Activated T-cell treated with anti-CD3 and anti-CD28 coated beads, Interleukin-2, amount 50 U/mL, for 72 hours (primary cell): Measurements from ENCODE around the gene HES6. TPM values are rescaled to one million over a fixed set of nuclear protein-coding genes. Genes with fewer than 3 reads are reported as not detected.
"Not testable (repeated sequence)": the region's sequence is repeated elsewhere in the genome, so short reads cannot be mapped to it uniquely, and the experiment has no call there.

ENCODE experiments used
- ATAC-seq, 2 donors: fragments of 150-1000 bp; cut with Tn5 transposase; replicated peaks in 1 of 2; 2 replicates each; pipeline ENCODE4 v1.10.0; 2021; ENCODE audit warnings: moderate library complexity in 2 of 2, mild to moderate bottlenecking in 1 of 2
- DNase-seq, 2 donors: peaks; one replicate each; pipeline ENCODE4 v3.0.0; 2021 to 2022; ENCODE audit warnings: mixed read lengths in 1 of 2
- H3K27ac Mint-ChIP-seq: one replicate; pipeline ENCODE4 v1.8.0; 2022; ENCODE audit warnings: mild to moderate bottlenecking, moderate library complexity, mixed read lengths
- H3K27me3 Mint-ChIP-seq: one replicate; pipeline ENCODE4 v1.8.0; 2022; ENCODE audit warnings: low read depth, mixed read lengths
- H3K36me3 Mint-ChIP-seq, 2 donors: one replicate each; pipeline ENCODE4 v1.8.0; 2022; ENCODE audit warnings: mixed read lengths in 2 of 2, mild to moderate bottlenecking in 1 of 2; ENCODE audit not compliant: insufficient read depth in 2 of 2
- H3K4me1 Mint-ChIP-seq: one replicate; pipeline ENCODE4 v1.8.0; 2022; ENCODE audit warnings: low read depth, mixed read lengths
- H3K4me3 Mint-ChIP-seq, 2 donors: one replicate each; pipeline ENCODE4 v1.8.0; 2022; ENCODE audit warnings: mild to moderate bottlenecking in 2 of 2, mixed read lengths in 2 of 2, moderate library complexity in 2 of 2
- H3K9me3 Mint-ChIP-seq, 2 donors: one replicate each; pipeline ENCODE4 v1.8.0; 2022; ENCODE audit warnings: mixed read lengths in 2 of 2
- total RNA-seq, 2 donors: library from RNA; stranded (reverse); gene quantifications; one replicate each; pipeline ENCODE4 v1.2.3, GENCODE V29; 2022

Gene HES6
- total RNA-seq, 2 donors from 2014 or later = 1.6 to 2.0 TPM

- no peak overlapping the region for H3K4me3 Mint-ChIP-seq
- no peaks in the 10 kb centered on the region for H3K9me3 Mint-ChIP-seq
- peaks cover 27% of the 10 kb centered on the region for H3K4me1 Mint-ChIP-seq
- no peaks in the 10 kb centered on the region for H3K27me3 Mint-ChIP-seq
- peaks cover 0 to 1% of the 10 kb centered on the region in 2 donors for H3K36me3 Mint-ChIP-seq
- no peak for ATAC-seq
- no peak overlapping the region for H3K27ac Mint-ChIP-seq
- DNase-seq = no peak
Observed at GRCh38 chr2:238281826-238282480, 42.1 kb upstream of the HES6 start.

GRCh38 chr2:238280083-238280825 is 40.4 kb upstream of the HES6 start:
- Mint-ChIP-seq H3K4me3 (no peak overlapping the region), H3K36me3 (peaks cover 3 to 4% of the 10 kb centered on the region in 2 donors), H3K9me3 (no peaks in the 10 kb centered on the region), H3K27ac (no peak overlapping the region), H3K27me3 (no peaks in the 10 kb centered on the region), H3K4me1 (peaks cover 15% of the 10 kb centered on the region)
- ATAC-seq = no peak
- DNase-seq = no peak

- Mint-ChIP-seq H3K27me3 (no peaks in the 10 kb centered on the region), H3K9me3 (no peaks in the 10 kb centered on the region), H3K27ac (no peak overlapping the region), H3K4me1 (peaks cover 15% of the 10 kb centered on the region), H3K36me3 (peaks cover 3 to 4% of the 10 kb centered on the region in 2 donors), H3K4me3 (no peak overlapping the region)
- DNase-seq (no peak), ATAC-seq (no peak)
Observed at GRCh38 chr2:238279324-238279682, 39.5 kb upstream of the HES6 start.

GRCh38 chr2:238278626-238279323 is 38.9 kb upstream of the HES6 start:
- DNase-seq (no peak), ATAC-seq (no peak)
- no peak overlapping the region for H3K4me3 Mint-ChIP-seq
- no peaks in the 10 kb centered on the region for H3K27me3 Mint-ChIP-seq
- H3K9me3 Mint-ChIP-seq = no peaks in the 10 kb centered on the region
- peaks cover 3 to 4% of the 10 kb centered on the region in 2 donors for H3K36me3 Mint-ChIP-seq
- H3K27ac Mint-ChIP-seq = no peak overlapping the region
- H3K4me1 Mint-ChIP-seq = peaks cover 12% of the 10 kb centered on the region

GRCh38 chr2:238277695-238278094 is 37.9 kb upstream of the HES6 start:
- peaks cover 3 to 4% of the 10 kb centered on the region in 2 donors for H3K36me3 Mint-ChIP-seq
- DNase-seq = no peak
- H3K27me3 Mint-ChIP-seq = no peaks in the 10 kb centered on the region
- no peaks in the 10 kb centered on the region for H3K9me3 Mint-ChIP-seq
- ATAC-seq = no peak
- H3K4me3 Mint-ChIP-seq = no peak overlapping the region
- no peak overlapping the region for H3K27ac Mint-ChIP-seq
- peaks cover 4% of the 10 kb centered on the region for H3K4me1 Mint-ChIP-seq

GRCh38 chr2:238274152-238274865 is 34.5 kb upstream of the HES6 start:
- H3K4me1 Mint-ChIP-seq = no peaks in the 10 kb centered on the region
- H3K36me3 Mint-ChIP-seq = peaks cover 2 to 3% of the 10 kb centered on the region in 2 donors
- DNase-seq (no peak), ATAC-seq (no peak)
- no peak overlapping the region for H3K27ac Mint-ChIP-seq
- H3K4me3 Mint-ChIP-seq = no peak overlapping the region
- H3K9me3 Mint-ChIP-seq = no peaks in the 10 kb centered on the region
- no peaks in the 10 kb centered on the region for H3K27me3 Mint-ChIP-seq

- H3K36me3 Mint-ChIP-seq, ATAC-seq, H3K4me3 Mint-ChIP-seq, DNase-seq, H3K9me3 Mint-ChIP-seq, H3K4me1 Mint-ChIP-seq, H3K27ac Mint-ChIP-seq, H3K27me3 Mint-ChIP-seq: not testable (repeated sequence)
Observed at GRCh38 chr2:238273433-238273832, 33.6 kb upstream of the HES6 start.

GRCh38 chr2:238272156-238272555 is 32.3 kb upstream of the HES6 start:
- Mint-ChIP-seq H3K4me3 (no peak overlapping the region), H3K27me3 (no peaks in the 10 kb centered on the region), H3K36me3 (peaks cover 2 to 3% of the 10 kb centered on the region in 2 donors), H3K4me1 (no peaks in the 10 kb centered on the region), H3K9me3 (no peaks in the 10 kb centered on the region), H3K27ac (no peak overlapping the region)
- ATAC-seq (no peak), DNase-seq (no peak)

GRCh38 chr2:238271686-238272085 is 31.8 kb upstream of the HES6 start:
- not testable (repeated sequence) for H3K36me3 Mint-ChIP-seq, DNase-seq, H3K9me3 Mint-ChIP-seq, H3K4me1 Mint-ChIP-seq, H3K27ac Mint-ChIP-seq, H3K27me3 Mint-ChIP-seq, H3K4me3 Mint-ChIP-seq, ATAC-seq

GRCh38 chr2:238271061-238271554 is 31.3 kb upstream of the HES6 start:
- Mint-ChIP-seq H3K27me3 (no peaks in the 10 kb centered on the region), H3K9me3 (no peaks in the 10 kb centered on the region), H3K4me3 (no peak overlapping the region), H3K4me1 (no peaks in the 10 kb centered on the region), H3K27ac (no peak overlapping the region), H3K36me3 (no peaks in the 10 kb centered on the region)
- ATAC-seq (no peak), DNase-seq (no peak)

- Mint-ChIP-seq H3K4me3 (no peak overlapping the region), H3K27ac (no peak overlapping the region), H3K36me3 (no peaks in the 10 kb centered on the region), H3K4me1 (no peaks in the 10 kb centered on the region), H3K27me3 (no peaks in the 10 kb centered on the region), H3K9me3 (no peaks in the 10 kb centered on the region)
- no peak for DNase-seq
- ATAC-seq = no peak
Observed at GRCh38 chr2:238270606-238271005, 30.8 kb upstream of the HES6 start.

GRCh38 chr2:238269741-238270140 is 29.9 kb upstream of the HES6 start:
- Mint-ChIP-seq H3K4me3 (no peak overlapping the region), H3K27ac (no peak overlapping the region), H3K4me1 (no peaks in the 10 kb centered on the region), H3K27me3 (no peaks in the 10 kb centered on the region), H3K9me3 (no peaks in the 10 kb centered on the region), H3K36me3 (no peaks in the 10 kb centered on the region)
- no peak for DNase-seq
- no peak for ATAC-seq
